GM21423 (cell line): Measurements from ENCODE around the gene FBLIM1.

Source experiments
- ATAC-seq: cut with Tn5 transposase; IDR thresholded peaks from one replicate; pipeline ENCODE4 v1.9.1; 2021; ENCODE audit warnings: mild to moderate bottlenecking, moderate library complexity; ENCODE audit not compliant: unreplicated experiment

Gene FBLIM1

DNA sequence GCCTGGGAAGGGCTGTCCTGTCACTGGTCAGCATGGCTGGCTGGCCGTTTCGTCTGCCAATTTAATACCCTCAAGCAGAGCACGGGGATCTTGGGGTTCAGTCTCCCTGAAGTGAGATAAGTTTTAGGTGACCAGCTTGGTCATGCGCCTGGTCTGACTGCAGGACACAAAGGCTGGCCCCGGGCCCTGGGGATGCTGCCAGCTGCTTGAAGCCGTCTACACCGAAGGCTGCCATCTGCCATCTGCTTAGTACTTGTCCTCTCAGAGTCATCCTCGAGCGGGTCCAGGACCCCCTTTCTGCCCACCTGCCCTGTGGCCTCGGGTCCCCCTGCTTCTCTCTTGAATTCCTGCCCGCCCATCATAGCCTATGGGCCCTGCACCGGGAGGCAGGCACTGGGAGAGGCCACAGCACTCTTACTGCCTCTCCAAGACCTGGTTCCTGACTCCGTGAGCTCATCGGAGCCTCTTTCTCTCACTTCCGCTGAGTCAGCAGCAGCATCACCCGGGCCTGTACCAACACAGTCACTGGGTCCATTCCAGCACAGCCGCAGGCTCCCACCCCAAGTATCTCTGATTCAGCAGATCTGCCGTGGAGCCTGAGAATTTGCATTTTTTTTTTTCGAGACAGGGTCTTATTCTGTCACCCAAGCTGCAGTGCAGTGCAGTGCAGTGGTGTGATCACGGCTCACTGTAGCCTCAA is 7.0 kb downstream of the FBLIM1 start:
- no peak for ATAC-seq

DNA sequence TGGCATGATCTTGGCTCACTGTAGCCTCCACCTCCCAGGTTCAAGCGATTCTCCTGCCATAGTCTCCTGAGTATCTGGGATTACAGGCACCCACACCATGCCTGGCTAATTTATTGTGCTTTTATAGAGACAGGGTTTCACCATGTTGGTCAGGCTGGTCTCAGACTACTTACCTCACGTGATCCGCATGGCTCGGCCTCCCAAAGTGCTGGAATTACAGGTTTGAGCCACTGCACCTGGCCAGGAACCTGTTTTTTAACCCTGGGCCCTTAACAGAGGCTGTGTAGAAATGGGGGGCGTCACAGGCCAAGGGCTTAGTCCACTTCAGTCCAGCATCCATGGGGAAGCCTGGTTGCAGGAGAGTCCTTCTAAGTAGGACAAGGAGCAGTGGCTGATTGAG is 9.3 kb downstream of the FBLIM1 start:
- ATAC-seq, result no peak

DNA sequence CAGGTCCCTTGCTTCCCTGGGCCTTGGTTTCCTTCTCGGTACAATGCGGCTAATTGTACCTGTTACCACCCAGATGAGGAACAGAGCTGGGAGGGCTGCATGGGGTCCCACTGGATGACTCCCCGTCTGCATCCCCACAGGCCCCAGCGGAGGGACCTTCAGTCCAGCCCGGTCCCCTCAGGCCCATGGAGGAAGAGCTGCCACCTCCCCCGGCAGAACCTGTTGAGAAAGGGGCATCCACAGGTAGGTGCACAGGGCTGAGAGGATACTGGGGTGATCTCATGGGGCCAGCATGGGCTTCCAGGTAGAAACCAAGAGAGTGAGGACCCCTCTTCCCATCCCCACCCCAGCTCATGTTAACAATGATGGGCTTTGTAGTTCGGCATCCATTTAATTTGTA is 9.8 kb downstream of the FBLIM1 start:
- no peak for ATAC-seq

GRCh38 chr1:15770313-15770962 is 11.8 kb downstream of the FBLIM1 start:
- no peak for ATAC-seq

DNA sequence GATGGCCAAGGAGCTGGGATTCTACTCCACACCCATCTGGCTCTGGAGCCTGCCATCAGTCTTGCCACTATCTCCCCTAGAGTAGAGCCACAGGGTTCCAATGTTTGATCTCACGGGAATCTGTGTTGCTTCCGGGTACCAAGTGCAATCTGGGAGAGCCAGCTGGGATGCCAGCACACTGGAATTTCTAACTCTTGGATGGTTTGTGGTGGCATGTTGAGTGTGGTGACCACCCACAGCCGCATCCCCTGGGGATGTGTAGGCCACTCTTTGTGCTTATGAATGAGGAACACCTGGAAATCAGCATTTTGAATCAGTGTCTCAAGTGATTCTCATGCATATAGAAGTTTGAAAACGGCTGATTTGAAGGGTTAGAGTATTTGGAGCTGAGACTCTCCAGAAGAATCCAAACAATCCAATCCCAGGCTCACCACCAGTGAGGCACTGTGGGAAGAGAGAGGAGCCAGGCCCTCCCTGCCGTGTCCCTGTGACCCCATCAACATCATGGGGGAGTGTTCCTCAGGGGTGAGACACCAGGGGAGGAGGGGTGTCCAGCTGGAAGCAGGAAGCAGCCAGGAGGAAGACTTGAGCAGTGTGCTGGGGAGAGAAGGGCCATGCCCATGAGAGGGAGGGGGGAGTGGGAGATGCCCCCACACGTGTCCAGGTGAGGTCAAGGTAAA is 13.4 kb downstream of the FBLIM1 start:
- ATAC-seq, result no peak

DNA sequence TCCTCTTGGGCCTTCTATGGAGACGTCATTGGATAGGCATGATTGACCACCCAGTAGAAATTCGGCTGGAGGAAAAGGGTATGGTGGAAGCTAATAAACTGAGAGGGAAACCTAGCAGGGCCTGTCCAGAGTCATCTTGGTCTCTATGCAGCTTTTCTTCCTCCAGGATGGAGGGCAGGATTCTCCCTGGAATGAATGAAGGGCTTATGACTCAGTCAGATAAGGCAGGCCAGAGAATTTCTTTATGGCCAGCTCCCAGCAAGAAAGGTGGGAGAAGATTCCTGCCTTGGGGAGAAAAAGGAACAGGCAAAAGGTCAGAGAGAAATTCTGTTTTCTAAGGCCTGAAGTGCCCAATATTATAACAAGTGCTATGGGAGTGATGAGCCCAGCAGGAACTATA is 17.1 kb downstream of the FBLIM1 start:
- ATAC-seq, result no peak

GRCh38 chr1:15777909-15778707 is 19.5 kb downstream of the FBLIM1 start:
- ATAC-seq, result no peak

- no peak for ATAC-seq
Measured at GRCh38 chr1:15785683-15786082, 27.1 kb downstream of the FBLIM1 start.

DNA sequence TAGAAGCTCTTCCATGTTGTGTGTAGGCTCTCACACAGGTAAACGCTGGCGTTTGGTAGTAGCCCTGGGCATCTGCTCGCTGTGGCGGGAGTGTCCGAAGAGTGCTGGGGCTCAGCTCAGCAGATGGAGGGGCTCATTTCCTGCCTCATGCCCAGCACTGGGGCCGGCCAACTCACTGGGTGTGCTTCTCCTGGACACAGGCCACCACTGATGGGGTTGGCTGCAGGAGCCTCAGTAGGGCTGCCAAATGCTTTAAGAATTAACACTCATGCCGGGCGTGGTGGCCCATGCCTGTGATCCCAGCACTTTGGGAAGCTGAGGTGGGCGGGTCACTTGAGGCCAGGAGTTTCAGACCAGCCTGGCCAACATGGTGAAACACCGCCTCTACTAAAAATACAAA is 28.0 kb downstream of the FBLIM1 start:
- no peak for ATAC-seq

GRCh38 chr1:15788624-15789301 is 30.2 kb downstream of the FBLIM1 start:
- ATAC-seq, result no peak

DNA sequence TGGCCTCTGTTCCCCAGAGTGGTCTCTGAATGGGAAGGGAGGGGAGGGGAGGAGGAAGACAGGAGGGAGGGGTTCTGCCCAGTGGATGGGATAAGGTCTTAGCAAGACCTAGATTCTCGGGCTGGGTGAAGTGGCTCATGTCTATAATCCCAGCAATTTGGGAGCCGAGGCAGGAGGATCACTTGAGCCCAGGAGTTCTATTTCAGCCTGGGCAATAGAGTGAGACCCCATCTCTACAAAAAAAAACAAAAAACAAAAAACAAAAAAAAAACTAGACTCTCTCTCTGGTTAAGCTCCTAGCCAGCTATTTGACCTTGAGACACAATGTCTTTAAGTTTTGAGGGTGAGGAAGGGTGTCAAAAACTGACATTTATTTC is 37.5 kb downstream of the FBLIM1 start:
- no peak for ATAC-seq

- ATAC-seq, result no peak
Measured at GRCh38 chr1:15797614-15798390, 39.2 kb downstream of the FBLIM1 start.

GRCh38 chr1:15799004-15799867 is 40.6 kb downstream of the FBLIM1 start:
- no peak for ATAC-seq

DNA sequence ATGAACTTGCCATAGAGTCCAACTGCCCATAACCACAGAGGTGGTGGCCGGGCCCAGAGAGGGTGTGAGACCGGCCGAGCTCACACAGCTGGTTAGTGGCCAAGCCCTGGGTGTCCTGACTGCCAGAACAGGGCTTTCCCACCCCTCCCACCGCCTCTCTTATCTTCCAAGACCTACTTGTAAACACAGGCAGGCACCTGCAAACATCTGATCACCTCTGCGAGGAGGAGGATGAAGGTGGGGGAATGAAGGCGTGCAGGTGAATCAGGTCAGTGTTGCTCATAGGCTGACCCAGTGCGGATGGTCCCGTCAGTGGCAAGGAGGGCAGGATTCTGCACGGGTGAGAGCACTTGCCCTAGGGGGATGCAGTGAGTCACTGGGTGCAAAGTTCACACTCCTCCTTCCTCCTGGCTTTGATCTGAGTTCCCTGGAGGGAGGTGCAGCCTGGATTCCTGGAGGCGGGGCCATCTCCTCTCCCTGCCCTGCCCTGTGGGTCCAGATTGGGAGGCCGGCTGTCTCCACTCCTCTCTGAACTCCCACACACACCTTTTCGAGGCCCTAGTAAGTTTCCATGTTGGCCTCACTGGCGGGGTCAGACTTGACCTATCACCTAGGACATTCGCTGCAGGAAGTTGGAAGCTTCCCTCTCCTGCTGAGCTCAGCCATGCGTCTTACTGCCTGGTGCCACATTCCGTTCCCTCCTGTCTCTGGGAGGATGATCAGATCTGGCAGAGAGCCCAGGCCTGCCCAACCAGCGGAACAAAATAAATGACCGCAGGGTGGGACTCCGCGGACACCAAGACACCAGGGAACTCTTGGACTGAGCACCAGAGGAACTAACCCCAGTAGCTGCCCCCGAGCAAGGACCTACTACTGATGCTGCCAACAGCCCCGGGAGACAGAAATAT is 41.6 kb downstream of the FBLIM1 start:
- ATAC-seq, result no peak

DNA sequence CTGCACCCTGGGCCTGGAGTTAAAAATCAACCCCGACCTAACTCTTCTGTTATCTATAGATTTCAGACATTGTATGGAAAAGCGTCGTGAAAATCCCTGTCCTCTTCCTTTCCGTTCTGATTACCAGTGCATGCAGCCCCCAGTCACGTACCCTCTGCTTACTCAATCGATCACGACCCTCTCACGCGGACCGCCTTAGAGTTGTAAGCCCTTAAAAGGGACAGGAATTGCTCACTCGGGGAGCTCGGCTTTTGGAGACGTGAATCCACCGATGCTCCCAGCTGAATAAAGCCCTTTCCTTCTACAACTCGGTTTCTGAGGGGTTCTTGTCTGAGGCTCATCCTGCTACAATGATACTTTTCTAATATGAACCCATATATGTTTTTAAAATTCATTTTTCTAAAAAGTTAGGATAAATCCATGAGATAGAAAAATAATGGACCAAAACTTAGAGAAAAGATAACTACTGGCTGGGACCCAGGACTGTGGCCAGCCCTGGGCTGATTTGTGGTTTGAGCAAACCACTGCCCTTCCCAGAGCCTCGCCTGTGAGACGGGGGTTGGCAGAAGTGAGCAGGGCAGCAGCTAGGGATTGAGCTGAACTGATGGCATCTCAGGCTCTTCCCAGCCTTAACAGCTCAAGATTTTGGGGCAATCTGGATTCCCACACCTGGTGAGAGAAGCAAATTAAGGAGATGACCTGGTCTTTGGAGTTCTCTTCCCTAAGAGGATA is 43.8 kb downstream of the FBLIM1 start:
- ATAC-seq, result no peak

GRCh38 chr1:15803380-15803779 is 44.8 kb downstream of the FBLIM1 start:
- ATAC-seq, result no peak

DNA sequence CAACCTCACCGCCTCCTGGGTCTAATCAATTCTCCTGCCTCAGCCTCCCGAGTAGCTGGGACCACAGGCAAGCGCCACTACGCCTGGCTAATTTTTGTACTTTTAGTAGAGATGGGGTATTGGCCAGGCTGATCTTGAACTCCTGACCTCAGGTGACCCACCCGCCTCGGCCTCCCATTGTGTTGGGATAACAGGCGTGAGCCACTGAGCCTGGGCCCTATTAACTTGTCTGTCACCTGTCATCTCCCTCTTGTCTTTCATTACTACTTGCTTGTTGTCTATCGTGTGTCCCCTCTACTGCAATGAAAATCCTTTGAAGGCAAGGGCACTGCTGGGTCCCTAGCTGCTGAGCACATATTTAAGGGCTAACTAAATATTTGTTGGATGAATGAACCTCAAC is 45.5 kb downstream of the FBLIM1 start:
- no peak for ATAC-seq

DNA sequence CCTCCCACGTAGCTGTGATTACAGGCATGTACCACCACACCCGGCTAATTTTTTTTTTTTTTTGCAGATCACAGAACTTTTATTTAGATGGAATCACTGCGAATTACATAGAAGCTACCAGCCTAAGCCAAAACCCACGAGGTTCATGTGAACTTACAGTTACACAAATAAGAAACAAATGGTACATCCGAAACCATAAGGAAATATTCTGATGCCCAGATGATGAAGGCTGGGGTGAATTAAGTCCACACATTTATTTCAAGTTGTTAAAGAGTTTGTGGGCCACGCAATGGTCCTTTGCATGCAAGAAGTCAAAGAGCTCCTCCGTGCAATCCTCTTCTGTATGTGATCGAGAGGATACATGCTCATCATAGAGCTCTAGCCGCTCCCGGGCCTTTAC is 48.5 kb downstream of the FBLIM1 start:
- ATAC-seq, result no peak
